NCI-H345 (cell line): ENCODE measurements around the gene APOA5.
A peak's percentile ranks its signal among the peaks of the same experiment; 100 is the strongest.
"Not testable (repeated sequence)": the region's sequence is repeated elsewhere in the genome, so short reads cannot be mapped to it uniquely, and the experiment has no call there.

Experiments
- DNase-seq: peaks from one replicate; lab custom pipeline; 2025; lab: John Stamatoyannopoulos, UW

The APOA5 gene

GRCh38 chr11:116791813-116792143 is at the start of gene APOA5:
Gene APOA5, minus strand, starts transcription at chr11:116791879. Its CDS starts 19 bp downstream, at chr11:116791860.
- no peak for DNase-seq

GRCh38 chr11:116840746-116841296 is 49.1 kb upstream of the APOA5 start:
- DNase-seq = no peak

GRCh38 chr11:116840224-116840745 is 48.6 kb upstream of the APOA5 start:
- no peak for DNase-seq

GRCh38 chr11:116838321-116839084 is 46.8 kb upstream of the APOA5 start:
- no peak for DNase-seq

GRCh38 chr11:116837231-116838091 is 45.8 kb upstream of the APOA5 start, which contains the start of gene APOA1:
Gene APOA1, minus strand, starts transcription at chr11:116837622. Its CDS starts 235 bp downstream, at chr11:116837387.
- DNase-seq = no peak

- DNase-seq = no peak
Measured at GRCh38 chr11:116836632-116836991, 44.9 kb upstream of the APOA5 start.

- peak; percentile 87 for DNase-seq
Measured at GRCh38 chr11:116835791-116836631, 44.3 kb upstream of the APOA5 start.

GRCh38 chr11:116835042-116835772 is 43.5 kb upstream of the APOA5 start:
- DNase-seq = no peak

- DNase-seq = not testable (repeated sequence)
Measured at GRCh38 chr11:116834535-116835041, 42.9 kb upstream of the APOA5 start.

- DNase-seq = no peak
Measured at GRCh38 chr11:116833816-116834534, 42.3 kb upstream of the APOA5 start.

- DNase-seq = no peak
Measured at GRCh38 chr11:116833491-116833815, 41.8 kb upstream of the APOA5 start.

GRCh38 chr11:116832350-116833290 is 40.9 kb upstream of the APOA5 start:
- no peak for DNase-seq

- DNase-seq = no peak
Measured at GRCh38 chr11:116831790-116832349, 40.2 kb upstream of the APOA5 start.

GRCh38 chr11:116830184-116830912 is 38.7 kb upstream of the APOA5 start:
- no peak for DNase-seq

GRCh38 chr11:116829525-116830183 is 38.0 kb upstream of the APOA5 start, which contains the start of gene APOC3:
Gene APOC3, plus strand, starts transcription at chr11:116829907. Its CDS starts 676 bp downstream, at chr11:116830583.
- DNase-seq = no peak

GRCh38 chr11:116828632-116829524 is 37.2 kb upstream of the APOA5 start:
- DNase-seq = no peak
